Stimulated activated CD4-positive, alpha-beta T cell treated with anti-CD3 and anti-CD28 coated beads, Interleukin-15, amount 100 ng/mL, for 24 hours (primary cell): ENCODE measurements around the gene YDJC.
"Not testable (repeated sequence)": the region's sequence is repeated elsewhere in the genome, so short reads cannot be mapped to it uniquely, and the experiment has no call there.

Source experiments
- DNase-seq: peaks from one replicate; pipeline ENCODE4 v3.0.0-alpha.2; 2020

Gene YDJC

DNA sequence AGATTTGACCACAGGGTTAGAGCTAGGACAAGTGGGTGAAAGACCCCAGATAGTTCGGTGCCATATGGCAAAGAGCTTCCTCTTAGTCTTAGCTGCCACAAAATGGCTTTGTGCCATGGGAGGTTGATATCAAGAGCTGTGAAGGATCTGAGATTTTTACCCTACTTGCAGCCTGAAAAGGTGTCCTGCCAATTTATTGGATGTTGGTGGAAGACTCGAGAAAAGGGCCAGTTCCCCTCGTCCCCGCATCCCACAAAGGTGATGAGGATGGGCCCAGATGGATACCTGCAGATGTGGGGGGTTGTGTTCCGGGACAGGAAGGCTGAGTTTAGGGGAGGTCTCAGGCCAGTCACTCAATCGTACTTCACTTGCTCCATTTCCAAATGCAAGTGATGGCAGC is 27.2 kb downstream of the YDJC start:
- no peak for DNase-seq

DNA sequence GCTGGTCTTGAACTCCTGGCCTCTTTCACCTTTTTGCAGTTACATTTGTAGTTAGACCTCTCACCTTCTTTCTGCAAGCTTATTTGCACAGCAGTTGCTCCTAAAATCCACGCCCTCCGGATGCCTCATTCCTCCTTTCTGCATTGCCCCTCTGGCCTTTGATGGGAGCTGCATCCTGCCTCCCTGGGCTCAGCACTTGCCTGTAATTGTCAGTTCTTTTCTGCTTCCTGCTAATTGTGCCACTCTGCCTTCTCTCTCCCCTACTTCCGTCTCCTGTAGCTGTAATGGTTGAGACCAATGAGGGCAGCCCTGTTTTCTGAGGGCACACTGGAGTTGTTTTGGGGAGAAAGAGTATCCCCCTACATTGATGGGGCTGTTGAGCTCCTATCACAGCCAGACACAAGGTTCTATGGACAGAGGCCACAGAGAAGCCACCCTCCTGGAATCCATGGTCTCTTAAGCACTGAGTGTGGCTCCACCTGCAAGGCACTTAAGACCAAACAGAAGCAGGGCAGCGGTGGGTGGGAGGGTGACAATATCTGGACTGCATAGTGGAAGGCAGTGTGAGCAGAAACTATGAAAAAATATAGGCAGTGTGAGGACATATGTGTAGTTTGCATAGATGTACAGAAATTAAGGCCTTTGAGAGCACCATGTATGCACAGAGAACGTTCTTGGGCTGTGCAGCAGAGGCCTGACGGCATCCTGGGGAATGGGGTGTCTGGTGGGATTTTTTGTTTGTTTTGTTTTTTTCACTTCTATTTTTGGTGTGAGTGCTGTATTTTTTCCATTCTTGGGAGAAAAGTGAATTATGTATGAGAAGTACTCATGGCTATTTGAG is 30.5 kb downstream of the YDJC start:
- DNase-seq, result no peak

DNA sequence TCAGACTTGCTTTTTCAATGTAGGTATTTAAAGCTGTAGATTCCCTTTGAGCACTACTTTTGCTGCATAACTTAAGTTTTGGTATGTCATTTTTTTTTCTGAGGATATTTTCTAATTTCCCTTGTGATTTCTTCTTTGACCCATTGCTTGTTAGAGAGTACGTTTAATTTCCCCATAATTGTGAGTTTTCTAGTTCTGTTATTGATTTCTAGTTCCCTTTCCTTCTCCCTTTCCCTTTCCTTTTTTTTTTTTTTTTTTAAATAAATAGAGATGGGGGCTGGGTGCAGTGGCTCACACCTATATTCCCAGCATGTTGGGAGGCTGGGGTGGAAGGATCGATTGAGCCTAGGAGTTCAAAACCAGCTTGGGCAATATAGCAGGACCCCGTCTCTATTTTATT is 31.5 kb downstream of the YDJC start:
- DNase-seq, result no peak

DNA sequence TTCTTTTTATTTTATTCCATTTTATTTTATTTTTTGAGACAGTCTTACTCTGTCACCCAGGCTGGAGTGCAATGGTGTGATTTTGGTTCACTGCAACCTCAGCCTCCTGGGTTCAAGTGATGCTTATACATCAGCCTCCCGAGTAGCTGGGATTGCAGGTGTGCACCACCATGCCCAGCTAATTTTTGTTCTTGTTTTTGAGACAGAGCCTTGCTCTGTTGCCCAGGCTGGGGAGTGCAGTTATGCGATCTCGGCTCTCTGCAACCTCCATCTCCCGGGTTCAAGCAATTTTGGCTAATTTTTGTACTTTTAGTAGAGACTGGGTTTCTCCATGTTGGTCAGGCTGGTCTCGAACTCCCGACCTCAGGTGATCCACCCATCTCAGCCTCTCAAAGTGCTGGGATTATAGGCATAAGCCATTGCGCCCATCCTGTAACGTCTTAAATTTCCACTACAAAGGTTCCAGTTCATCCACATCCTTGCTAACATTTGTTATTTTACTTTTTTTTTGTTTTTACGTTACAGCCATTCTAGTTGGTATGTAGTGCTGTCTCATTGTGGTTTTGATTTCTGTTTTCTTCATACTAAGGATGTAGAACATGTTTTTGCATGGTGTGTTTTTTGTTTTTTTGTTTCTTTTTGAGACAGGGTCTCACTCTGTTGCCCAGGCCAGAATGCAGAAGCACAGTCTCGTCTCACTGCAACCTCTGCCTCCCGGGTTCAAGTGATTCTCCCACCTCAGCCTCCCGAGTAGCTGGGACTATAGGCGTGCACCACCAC is 33.3 kb downstream of the YDJC start:
- not testable (repeated sequence) for DNase-seq

DNA sequence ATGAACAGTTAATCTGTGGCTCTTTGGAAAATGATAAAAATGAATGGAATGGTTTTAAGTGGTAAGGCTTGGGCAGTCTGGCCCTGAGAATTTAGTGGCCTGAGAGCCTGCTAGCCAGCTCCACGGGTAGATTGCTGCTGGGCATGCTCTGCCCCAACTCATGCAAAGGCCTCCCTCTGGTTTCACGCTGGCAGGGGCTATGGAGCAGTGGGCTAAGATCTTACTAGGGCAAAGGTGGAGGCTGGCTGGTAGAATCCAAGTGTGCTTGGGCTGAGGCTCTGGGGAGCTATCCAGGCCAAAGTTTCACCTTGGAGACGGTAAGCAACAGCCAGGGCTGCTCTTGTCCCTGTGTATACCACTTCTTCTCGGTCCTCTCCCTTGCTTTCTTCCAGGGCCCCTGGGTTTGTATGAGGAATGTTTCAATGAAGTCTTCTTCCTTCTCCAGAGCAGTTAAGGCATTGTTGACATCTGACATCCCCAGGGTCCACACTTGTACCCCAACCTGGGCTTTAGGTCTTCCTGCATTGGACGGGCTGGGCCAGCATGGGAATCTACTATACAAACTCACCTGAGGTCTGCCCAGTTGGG is 34.9 kb downstream of the YDJC start:
- DNase-seq, result no peak

DNA sequence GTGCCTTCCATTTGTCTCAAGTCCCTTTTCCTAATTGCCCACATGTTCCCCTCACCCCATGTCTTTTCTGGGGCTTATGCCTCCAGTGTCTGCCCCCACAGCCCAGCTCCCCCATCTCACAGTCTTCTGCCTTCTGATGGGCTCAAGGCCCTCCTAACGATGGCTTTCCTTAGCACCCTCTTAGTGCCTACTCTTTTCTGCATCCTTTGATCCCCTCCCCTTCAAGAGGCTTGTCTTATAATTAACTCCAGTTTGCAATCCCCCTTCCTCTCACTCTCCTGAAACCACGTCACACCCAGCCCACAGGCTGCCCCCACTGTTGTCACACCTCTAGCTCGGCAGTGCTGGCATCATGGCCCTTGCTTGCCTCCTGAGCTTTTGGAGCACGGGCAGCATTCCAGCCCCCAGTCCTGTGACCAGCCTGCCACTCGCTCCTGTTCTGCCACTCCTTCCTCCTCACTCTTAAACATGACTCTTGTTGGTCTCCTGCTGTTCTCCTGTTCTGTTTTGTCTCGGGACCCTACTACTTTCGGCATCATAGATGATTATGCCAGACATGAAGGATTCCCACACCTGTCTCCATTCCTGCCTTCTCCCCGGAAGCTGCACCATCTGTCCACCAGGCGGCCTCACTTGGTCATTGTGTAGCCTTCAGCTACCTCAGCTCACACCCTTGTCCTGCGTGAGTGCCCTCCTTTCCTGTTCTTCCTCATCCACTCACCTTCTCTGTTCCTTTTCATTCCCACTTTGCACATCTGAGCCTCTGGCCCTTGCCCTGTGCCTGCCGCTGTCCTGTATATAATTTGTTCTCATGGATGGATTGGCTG is 36.2 kb downstream of the YDJC start:
- DNase-seq, result no peak

DNA sequence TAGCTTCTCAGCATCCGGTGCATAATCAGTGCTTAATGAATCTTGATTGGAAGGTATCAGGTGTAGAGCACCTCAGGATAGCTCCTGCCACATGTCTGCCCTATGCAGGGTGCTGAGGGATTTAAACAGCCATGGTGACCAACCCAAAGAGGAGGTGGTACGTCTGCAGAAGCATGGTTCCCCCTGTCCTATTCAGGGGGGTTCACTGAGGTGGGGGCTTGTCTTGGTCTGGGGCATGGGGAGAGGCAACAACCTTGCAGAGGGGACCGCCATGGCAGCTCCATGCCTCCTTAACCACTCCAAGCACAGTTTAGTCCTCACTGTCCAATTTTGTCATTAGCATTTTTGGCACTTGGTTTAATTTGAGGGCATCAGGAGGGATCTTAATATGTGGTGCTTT is 37.4 kb downstream of the YDJC start:
- no peak for DNase-seq

DNA sequence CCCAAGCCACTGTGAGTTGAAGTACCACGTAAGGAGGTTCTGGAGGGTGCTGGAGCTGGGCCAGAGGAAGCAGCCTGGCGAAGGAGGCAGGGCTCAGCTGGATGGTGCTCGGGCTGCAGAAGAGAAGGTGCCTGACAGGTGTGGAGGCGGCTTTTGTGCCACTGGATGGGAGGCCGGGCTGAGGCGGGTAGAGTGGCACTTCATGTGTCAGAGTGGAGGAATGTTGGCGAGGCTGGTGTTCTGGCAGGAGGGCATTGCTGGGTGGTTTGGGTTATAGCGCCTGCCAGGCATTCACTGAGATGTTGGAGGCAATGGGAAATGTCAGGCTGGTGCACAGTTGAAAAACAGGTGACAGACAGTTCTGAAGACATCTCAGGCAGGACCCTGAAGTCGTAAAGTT is 38.1 kb downstream of the YDJC start:
- no peak for DNase-seq

DNA sequence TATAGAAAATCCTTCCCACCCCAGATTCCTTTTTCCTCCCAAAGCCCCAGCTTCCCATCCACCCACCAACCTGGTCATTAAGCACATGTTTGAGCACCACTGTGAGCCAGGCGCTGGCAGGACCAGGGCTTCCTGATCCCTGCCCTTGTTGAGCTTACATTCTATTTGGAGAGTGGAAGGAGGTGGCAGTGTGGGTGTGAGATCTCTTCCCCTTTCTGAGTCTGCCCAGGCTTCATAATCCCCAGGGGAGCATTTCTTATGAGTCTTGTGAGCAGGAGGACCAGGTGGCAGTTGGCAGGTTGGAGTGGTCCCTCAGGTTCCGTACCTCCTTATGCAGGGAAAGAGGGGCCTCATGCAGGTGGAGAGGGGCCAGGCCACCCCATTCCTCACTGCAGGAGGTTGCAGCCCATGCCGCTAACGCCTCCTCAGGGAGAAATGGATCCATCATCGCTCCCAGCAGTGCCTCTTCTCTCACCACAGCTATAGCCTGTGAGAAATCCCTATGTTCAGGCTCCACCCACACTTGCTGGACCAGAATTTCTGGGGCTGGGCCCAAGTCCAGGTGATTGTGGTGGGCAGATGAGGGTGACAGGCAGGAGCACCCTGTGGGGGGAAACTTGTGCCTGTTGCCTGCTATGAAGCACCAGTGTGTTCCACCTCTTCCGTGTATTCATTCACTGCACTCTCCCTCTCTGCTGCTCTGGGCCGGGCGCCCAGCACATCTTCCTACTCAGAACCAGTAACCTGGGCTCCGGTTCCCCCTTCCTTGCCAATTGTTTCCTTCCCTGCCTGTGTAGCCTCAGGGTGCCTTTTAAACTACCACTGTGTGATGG is 38.8 kb downstream of the YDJC start:
- DNase-seq, result no peak

DNA sequence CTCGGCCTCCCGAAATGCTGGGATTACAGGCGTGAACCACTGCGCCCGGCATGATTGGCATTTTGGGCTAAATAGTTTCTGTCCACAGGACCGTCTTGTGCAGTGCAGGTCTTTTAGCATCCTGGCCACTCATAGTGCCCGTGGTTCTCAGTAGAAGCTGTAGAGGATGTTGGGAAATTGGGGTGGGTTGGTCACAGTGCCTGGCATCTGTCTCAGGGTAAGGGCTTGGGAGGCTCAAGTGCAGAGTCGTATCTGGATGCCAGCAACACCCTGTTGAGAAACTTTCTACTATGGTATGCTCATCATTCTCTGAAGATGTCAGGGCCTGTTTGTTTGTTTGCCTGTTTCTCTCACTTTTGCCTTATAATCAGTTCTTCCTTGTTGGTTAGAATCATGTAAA is 40.4 kb downstream of the YDJC start:
- DNase-seq, result no peak

DNA sequence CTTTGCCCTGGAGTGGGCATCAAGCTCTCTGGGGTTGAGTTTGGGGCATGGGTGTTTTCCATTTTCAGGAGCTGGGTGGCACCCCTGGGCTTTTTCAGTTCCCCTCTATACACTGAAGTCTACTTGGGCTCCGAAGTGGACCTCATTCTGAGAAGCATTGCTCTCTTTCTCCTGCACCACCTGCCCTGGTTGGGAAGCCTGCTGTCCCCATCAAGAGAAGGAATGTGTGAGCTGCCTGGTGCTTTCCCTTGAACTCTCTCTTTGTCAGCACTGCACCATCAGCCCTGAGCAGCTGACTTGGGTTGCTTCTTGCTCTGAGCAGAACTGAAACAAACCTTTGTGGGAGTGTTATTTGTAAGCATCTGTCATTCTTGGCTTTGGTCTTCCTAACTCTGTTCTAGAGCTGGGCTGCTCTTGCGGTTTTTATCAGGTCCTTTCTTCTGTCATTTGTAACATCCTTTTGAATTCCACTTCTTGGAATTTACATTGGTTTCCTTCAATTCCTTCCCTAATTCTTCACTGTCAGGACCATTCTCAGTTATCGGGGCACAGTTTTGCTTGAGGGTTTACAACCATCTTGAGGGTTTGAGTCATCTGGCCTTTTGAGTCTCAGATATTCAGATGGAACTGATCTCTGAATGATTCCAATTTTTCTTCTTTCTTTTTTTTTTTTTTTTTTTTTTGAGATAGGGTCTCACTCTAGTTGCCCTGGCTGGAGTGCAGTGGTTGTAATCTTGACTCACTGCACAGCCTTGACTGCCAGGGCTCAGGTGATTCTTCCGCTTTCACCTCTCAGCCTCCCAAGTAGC is 41.8 kb downstream of the YDJC start:
- DNase-seq, result peak; percentile 71

DNA sequence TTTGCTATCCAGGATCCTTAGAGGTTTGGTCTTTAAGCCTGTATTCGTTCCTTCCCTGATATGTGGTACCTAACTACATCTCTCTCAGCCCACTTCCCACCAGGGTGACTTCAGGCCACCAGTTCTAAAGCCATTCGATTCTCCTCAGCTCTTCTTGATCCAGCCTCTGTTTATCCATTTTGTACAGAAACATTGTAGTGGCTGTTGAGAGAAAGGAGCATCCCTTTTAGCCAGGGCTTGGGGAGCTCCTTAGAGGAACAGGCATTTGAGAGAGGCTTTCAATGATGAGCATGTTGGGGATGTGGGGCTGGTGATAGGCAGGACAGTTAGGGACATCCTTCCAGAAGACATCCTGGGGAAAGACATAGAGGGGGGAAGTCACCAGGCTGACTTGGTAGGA is 44.4 kb downstream of the YDJC start:
- DNase-seq, result no peak

DNA sequence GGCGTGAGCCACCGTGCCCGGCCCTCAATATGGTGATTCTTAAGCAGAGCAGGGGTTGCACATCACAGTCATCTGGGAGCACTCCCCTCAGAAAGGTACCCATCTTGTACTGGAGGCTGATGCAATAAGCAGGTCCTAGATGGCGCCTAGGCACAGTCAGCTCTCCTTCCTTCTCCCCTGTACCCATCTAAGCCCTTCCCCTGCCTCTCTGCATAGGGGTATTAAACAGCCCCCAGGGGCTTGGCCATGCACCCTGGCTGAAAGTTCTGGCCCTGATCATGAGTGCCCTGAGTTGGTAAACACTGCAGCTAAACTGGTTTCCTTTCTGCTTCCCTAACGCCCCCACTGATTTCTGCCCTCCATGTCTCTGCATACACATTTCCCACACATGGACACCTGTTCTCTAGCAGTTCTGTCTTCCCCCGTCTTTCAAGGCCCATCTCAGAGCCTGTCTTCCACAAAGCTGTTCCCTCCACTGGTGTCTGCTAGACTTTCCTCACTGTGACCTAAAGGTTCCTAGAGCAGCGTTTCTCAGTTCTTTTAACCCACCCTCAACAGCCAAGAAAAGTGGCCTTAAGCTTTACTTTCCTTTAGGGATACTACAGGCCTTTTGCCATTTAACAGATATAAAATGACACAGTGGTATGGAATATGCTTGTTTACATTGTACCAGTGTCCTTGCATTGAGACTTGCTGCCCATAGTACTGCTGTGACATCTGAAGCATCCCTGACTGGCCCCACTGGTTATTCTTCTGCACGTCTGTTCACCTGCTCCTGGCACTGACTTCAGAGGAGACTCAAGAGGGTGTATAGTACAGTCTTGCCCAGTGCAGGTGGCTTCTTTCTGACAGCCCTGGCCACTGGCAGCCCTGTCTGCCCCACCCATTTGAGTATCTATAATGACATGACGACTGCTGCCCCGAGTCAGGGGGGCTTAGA is 46.8 kb downstream of the YDJC start:
- no peak for DNase-seq

DNA sequence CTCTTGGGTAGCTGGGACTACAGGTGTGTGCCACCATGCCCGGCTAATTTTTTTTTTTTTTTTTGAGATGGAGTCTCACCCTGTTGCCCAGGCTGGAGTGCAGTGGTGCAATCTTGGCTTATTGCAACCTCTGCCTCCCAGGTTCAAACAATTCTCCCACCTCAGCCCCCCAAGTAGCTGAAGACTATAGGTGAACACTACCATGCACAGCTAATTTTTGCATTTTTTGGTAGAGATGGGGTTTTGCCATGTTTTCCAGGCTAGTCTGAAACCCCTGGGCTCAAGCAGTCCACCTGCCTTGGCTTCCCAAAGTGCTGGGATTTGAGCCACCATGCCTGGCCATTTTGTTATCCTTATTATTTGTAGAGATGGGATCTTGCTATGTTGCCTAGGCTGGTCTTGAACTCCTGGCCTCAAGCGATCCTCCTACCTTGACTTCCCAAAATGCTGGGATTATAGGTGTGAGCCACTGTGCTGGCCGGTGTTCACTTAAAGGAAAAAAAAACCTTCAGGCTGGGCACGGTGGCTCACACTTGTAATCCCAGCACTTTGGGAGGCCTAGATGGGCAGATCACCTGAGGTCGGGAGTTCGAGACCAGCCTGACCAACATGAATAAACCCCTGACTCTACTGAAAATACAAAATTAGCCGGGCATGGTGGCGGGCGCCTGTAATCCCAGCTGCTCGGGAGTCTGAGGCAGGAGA is 48.7 kb downstream of the YDJC start:
- not testable (repeated sequence) for DNase-seq

DNA sequence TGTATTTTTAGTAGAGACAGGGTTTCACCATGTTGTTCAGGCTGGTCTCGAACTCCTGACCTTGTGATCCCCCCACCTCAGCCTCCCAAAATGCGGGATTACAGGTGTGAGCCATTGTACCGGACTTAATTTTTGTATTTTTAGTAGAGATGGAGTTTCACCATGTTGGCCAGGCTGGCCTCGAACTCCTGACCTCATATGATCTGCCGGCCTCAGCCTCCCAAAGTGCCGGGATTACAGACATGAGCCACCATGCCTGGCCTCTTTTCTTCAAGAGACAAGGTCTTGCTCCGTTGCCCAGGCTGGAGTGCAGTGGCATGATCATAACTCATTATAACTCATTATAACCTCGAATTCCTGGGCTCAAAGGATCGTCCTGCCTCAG is 49.2 kb downstream of the YDJC start:
- DNase-seq, result not testable (repeated sequence)

DNA sequence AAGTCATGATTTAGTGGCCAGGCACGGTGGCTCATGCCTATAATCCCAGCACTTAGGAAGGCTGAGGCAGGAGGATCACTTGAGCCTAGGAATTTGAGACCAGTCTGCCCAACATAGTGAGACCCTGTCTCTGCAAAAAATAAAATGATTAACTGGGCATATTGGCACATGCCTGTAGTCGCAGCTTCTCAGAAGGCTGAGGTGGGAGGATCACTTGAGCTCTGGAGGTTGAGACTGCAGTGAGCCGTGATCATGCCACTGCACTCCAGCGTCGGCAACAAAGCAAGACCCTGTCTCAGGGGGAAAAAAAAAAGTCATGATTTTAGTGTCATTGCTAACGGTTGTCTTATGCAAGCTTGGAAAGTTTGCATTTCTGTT is 50.4 kb downstream of the YDJC start:
- no peak for DNase-seq
